Mesendoderm (in vitro differentiated cells): Measurements from ENCODE around the gene RNF213.

Source experiments
- DNase-seq: peaks from one replicate; pipeline ENCODE4 v3.0.0; 2013
- H2AK5ac ChIP-seq: 2 replicates; pipeline ENCODE4 v1.6.1; 2013; ENCODE audit warnings: low read length, inconsistent platforms
- H2BK120ac ChIP-seq: 2 replicates; pipeline ENCODE4 v1.6.1; 2013; ENCODE audit warnings: low read depth, mild to moderate bottlenecking, low read length, moderate library complexity, mixed read lengths
- H2BK15ac ChIP-seq: replicated peaks from 2 replicates; pipeline ENCODE4 v1.6.1; 2013; ENCODE audit warnings: low read depth, mild to moderate bottlenecking, moderate library complexity
- H2BK5ac ChIP-seq: 2 replicates; pipeline ENCODE4 v1.6.1; 2013; ENCODE audit warnings: low read length, inconsistent platforms
- H3K18ac ChIP-seq: 2 replicates; pipeline ENCODE4 v1.6.1; 2013; ENCODE audit warnings: mild to moderate bottlenecking, low read length, mixed read lengths
- H3K23ac ChIP-seq: one replicate; pipeline ENCODE4 v1.6.1; 2013; ENCODE audit warnings: low read length
- H3K27ac ChIP-seq: 2 replicates; pipeline ENCODE4 v1.5.1; 2013; ENCODE audit warnings: low read depth, mild to moderate bottlenecking, inconsistent platforms, low read length, moderate library complexity
- H3K27me3 ChIP-seq: 2 replicates; pipeline ENCODE4 v1.6.1; 2013; ENCODE audit warnings: low read length, control low read depth, mild to moderate bottlenecking, inconsistent platforms; ENCODE audit not compliant: insufficient read depth, poor library complexity
- H3K36me3 ChIP-seq: 2 replicates; pipeline ENCODE4 v1.6.1; 2013; ENCODE audit warnings: low read length, inconsistent platforms; ENCODE audit not compliant: control insufficient read depth, insufficient read depth
- H3K4ac ChIP-seq: one replicate; pipeline ENCODE4 v1.6.1; 2013; ENCODE audit warnings: low read depth, mild to moderate bottlenecking, low read length, moderate library complexity
- H3K4me1 ChIP-seq: 2 replicates; pipeline ENCODE4 v1.6.1; 2013; ENCODE audit warnings: low read depth, low read length, inconsistent platforms; ENCODE audit not compliant: control insufficient read depth
- H3K4me2 ChIP-seq: 2 replicates; pipeline ENCODE4 v1.6.1; 2013; ENCODE audit warnings: low read length
- H3K4me3 ChIP-seq: 2 replicates; pipeline ENCODE4 v1.5.1; 2013; ENCODE audit warnings: mild to moderate bottlenecking, low read length
- H3K56ac ChIP-seq: one replicate; pipeline ENCODE4 v1.6.1; 2013; ENCODE audit warnings: low read length
- H3K79me1 ChIP-seq: 2 replicates; pipeline ENCODE4 v1.6.1; 2013; ENCODE audit warnings: low read length, inconsistent platforms
- H3K79me2 ChIP-seq: 2 replicates; pipeline ENCODE4 v1.6.1; 2013; ENCODE audit warnings: mild to moderate bottlenecking, low read length; ENCODE audit not compliant: control insufficient read depth, insufficient read depth
- H3K9ac ChIP-seq: 2 replicates; pipeline ENCODE4 v1.6.1; 2013; ENCODE audit warnings: low read length, inconsistent platforms
- H4K5ac ChIP-seq: one replicate; pipeline ENCODE4 v1.6.1; 2013; ENCODE audit warnings: low read length
- H4K8ac ChIP-seq: one replicate; pipeline ENCODE4 v1.6.1; 2013; ENCODE audit warnings: low read depth, mild to moderate bottlenecking, control low read depth, low read length, moderate library complexity
- WGBS: extraction: QIAGEN DNeasy Blood & Tissue Kit; methylation state at CpG from one replicate; pipeline ENCODE4 v1.1.7; 2013; ENCODE audit warnings: low lambda C conversion rate, missing lambda C conversion rate; ENCODE audit not compliant: insufficient coverage; ENCODE audit errors: extremely low coverage; 5-methylcytosine and 5-hydroxymethylcytosine counted together

RNF213 gene

DNA sequence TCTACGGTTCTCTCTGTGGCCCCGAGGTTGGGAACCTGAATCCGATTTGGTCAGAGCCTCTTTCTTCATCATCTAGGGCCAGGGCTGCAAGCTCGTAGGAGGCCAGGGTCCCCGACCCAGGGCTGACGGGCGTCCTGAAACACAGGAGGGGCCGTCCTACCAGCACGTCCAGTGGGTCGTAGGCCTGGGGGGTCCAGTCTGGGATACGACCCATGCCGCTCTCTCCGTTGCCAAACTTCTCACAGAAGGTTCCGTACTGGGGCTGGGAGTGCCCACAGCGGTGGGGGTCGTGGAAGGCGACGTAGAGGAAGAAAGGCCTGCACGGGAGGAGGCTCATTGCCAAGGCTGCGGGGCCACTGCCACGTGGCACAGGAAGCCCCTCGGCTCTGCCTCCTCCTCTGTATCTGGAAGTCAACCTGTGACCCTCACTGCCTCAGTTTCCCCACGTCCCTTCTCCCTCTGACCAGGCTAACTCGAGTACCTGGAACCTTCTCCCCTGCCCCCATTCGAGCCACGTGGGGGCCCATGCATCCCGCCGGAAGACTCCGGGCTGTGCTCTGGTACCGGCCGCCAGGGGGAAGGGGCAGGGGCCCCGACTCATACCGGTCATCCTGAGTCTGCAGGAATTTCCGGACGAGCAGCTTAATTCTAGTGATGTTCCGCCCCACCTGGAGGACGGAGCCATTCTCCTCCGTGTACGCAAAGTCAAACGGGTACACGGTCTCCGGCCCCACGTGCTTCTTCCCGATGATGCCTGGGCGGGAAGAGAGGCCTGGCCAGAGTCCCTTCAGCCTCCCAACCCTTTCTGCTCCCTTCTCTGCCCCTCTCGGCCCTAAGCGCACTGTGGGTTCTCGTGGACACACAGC is 46.4 kb upstream of the RNF213 start:
- Histone ChIP-seq H3K9ac (no peak overlapping the region), H3K4me1 (no peaks in the 10 kb centered on the region), H3K23ac (no peak overlapping the region), H3K36me3 (no peaks in the 10 kb centered on the region), H2BK120ac (no peak overlapping the region), H2BK15ac (no peak overlapping the region), H3K4ac (no peak overlapping the region), H3K27me3 (no peaks in the 10 kb centered on the region), H4K5ac (no peak overlapping the region), H3K79me1 (peaks cover 3% of the 10 kb centered on the region), H3K4me2 (no peak overlapping the region), H4K8ac (no peak overlapping the region), H2BK5ac (no peak overlapping the region), H3K18ac (no peak overlapping the region), H3K56ac (no peak overlapping the region), H3K79me2 (no peaks in the 10 kb centered on the region), H3K27ac (no peak overlapping the region), H2AK5ac (no peak overlapping the region), H3K4me3 (no peak overlapping the region)
- no CpG with 5 or more reads among the region's 48 CpGs for WGBS
- DNase-seq = no peak

DNA sequence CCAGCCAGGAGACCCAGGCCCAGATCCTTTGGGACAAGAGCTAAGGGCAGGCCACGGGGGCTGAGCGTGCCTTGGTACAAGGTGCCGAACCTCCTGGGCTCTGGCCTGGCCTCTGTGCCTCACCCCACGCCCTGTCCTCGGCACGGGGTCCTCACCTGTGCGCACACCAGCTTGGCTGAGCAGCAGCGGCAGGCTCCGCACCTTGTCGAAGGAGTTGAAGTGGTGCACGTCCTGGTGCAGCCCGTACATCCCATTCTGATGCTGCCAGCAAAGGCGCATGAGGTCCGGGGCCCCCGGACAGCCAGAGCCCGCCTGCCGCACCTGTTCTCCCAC is 45.8 kb upstream of the RNF213 start:
- H2BK15ac ChIP-seq = no peak overlapping the region
- peaks cover 3% of the 10 kb centered on the region for H3K79me1 ChIP-seq
- H3K18ac ChIP-seq = no peak overlapping the region
- no peak overlapping the region for H3K9ac ChIP-seq
- no peaks in the 10 kb centered on the region for H3K27me3 ChIP-seq
- H4K5ac ChIP-seq = no peak overlapping the region
- H3K4me3 ChIP-seq = no peak overlapping the region
- no peak overlapping the region for H2AK5ac ChIP-seq
- H3K36me3 ChIP-seq = no peaks in the 10 kb centered on the region
- H3K23ac ChIP-seq = no peak overlapping the region
- WGBS = no CpG with 5 or more reads among the region's 17 CpGs
- DNase-seq = no peak
- H3K4me1 ChIP-seq = no peaks in the 10 kb centered on the region
- H3K4ac ChIP-seq = no peak overlapping the region
- H3K79me2 ChIP-seq = peaks cover 1% of the 10 kb centered on the region
- H2BK5ac ChIP-seq = no peak overlapping the region
- no peak overlapping the region for H4K8ac ChIP-seq
- H3K4me2 ChIP-seq = no peak overlapping the region
- H3K56ac ChIP-seq = no peak overlapping the region
- H3K27ac ChIP-seq = no peak overlapping the region
- no peak overlapping the region for H2BK120ac ChIP-seq

DNA sequence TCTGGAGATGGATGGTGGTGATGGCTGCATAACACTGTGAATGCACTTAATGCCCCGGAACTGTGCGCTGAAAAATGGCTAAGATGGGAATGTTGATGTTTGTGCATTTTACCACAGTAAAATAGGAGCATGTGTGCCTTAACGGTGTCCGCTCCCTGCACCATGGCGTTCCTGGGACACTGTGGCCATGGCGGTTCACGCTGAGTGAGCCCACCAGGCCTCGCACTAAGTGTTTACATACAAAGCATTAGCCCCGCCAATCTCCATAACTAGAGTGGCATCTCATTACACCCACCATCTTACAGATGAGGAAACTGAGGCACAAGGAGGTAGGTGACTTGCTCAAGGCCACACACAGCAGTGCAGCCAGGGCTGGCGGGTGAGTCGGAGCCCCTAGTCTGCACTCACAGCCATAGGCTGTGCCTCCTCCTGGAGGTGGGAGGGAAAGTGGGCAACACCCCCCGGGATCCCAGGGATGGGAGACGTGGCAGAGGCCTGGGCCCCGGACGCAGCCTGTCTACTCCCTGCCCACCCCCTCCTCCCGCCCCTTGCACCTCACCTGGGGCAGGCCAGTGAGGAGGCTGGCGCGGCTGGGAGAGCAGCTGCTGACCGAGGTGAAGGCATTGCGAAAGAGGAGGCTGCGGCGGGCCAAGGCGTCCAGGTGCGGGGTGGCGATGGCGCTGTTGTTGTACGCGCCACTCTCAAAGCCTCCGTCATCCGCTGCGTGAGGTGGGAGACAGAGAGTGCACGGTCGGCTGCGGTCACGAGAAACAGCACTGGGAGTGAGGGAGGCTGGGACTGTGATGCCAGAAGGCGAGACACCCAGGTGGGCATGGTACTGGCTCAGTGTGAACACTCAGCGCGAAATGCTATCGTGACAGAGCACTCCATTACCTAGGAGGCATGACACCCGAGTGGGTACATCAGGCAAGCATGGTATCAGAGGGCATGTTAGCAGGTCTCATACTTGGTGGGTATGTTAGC is 43.9 kb upstream of the RNF213 start:
- peaks cover 2% of the 10 kb centered on the region for H3K79me2 ChIP-seq
- no peaks in the 10 kb centered on the region for H3K4me1 ChIP-seq
- H3K18ac ChIP-seq = no peak overlapping the region
- H3K56ac ChIP-seq = no peak overlapping the region
- H3K4ac ChIP-seq = no peak overlapping the region
- H3K36me3 ChIP-seq = no peaks in the 10 kb centered on the region
- no peak overlapping the region for H4K8ac ChIP-seq
- no peak overlapping the region for H3K23ac ChIP-seq
- no peak overlapping the region for H4K5ac ChIP-seq
- no CpG with 5 or more reads among the region's 40 CpGs for WGBS
- H3K4me3 ChIP-seq = no peak overlapping the region
- DNase-seq = no peak
- H3K9ac ChIP-seq = no peak overlapping the region
- peaks cover 3% of the 10 kb centered on the region for H3K79me1 ChIP-seq
- H2BK15ac ChIP-seq = no peak overlapping the region
- H2BK5ac ChIP-seq = no peak overlapping the region
- no peak overlapping the region for H3K4me2 ChIP-seq
- no peak overlapping the region for H2BK120ac ChIP-seq
- H3K27me3 ChIP-seq = no peaks in the 10 kb centered on the region
- no peak overlapping the region for H2AK5ac ChIP-seq
- no peak overlapping the region for H3K27ac ChIP-seq

DNA sequence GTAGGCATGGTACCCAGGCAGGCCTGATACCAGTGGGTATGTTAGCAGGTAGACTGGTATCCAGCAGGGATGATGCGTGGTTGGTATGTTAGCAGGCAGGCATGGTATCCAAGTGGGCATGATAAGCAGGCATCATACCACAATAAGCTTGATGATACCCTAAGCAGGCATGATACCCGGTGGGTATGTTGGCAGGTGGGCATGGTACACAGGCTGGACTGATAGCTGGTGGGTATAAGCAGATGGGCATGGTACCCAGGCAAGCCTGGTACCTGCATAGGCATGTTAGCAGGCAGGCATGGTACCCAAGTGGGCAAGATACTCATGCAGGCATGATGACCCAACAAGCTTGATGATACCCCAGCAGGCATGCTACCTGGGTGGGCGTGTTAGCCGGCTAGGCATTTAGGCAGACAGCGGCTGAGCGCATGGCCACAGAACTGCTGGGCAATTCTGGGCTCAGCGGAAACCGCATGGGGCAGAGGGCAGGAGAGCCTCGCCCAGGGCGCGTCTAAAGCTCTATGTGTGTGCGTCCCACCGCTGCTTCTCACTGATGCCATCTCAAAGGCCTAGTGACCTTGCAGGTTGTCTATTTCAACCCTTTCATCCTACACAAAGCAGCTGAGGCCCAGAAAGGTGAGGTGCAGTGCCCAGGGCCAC is 42.8 kb upstream of the RNF213 start:
- no peak overlapping the region for H3K18ac ChIP-seq
- no peaks in the 10 kb centered on the region for H3K36me3 ChIP-seq
- H2BK5ac ChIP-seq = no peak overlapping the region
- H3K27me3 ChIP-seq = no peaks in the 10 kb centered on the region
- peak overlapping the region; percentile 66 for H3K23ac ChIP-seq
- H3K4me2 ChIP-seq = no peak overlapping the region
- H4K8ac ChIP-seq = no peak overlapping the region
- no peaks in the 10 kb centered on the region for H3K4me1 ChIP-seq
- DNase-seq = no peak
- H3K79me2 ChIP-seq = peaks cover 2% of the 10 kb centered on the region
- H2BK15ac ChIP-seq = no peak overlapping the region
- H3K79me1 ChIP-seq = peaks cover 3% of the 10 kb centered on the region
- H2BK120ac ChIP-seq = no peak overlapping the region
- WGBS = no CpG with 5 or more reads among the region's 13 CpGs
- no peak overlapping the region for H3K27ac ChIP-seq
- no peak overlapping the region for H3K4ac ChIP-seq
- no peak overlapping the region for H3K4me3 ChIP-seq
- no peak overlapping the region for H3K9ac ChIP-seq
- no peak overlapping the region for H3K56ac ChIP-seq
- H2AK5ac ChIP-seq = no peak overlapping the region
- no peak overlapping the region for H4K5ac ChIP-seq

DNA sequence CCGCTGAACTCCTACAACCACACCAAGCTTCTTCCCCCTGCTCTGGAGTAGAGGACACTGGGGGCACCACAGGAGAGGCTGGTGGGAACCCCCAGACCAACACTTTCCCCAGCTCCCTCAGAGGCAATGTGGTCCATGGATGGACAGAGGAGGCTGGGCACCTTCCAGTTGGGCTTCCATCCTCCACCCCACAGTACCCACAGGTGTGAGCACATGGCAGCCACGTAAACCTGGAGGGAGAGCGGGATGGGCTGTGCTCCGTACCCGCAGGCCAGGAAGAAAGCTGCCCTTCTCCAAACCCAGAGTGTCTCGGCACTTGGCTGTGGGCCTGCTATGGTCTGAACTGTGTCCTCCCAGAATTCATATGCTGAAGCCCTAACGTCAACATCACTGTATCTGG is 42.3 kb upstream of the RNF213 start:
- no peak overlapping the region for H2BK5ac ChIP-seq
- no peak overlapping the region for H3K4me2 ChIP-seq
- no peaks in the 10 kb centered on the region for H3K4me1 ChIP-seq
- H3K4me3 ChIP-seq = no peak overlapping the region
- no peaks in the 10 kb centered on the region for H3K36me3 ChIP-seq
- no CpG with 5 or more reads among the region's 7 CpGs for WGBS
- DNase-seq = no peak
- peaks cover 3% of the 10 kb centered on the region for H3K79me1 ChIP-seq
- H2BK15ac ChIP-seq = no peak overlapping the region
- no peak overlapping the region for H3K18ac ChIP-seq
- no peak overlapping the region for H2BK120ac ChIP-seq
- no peak overlapping the region for H4K5ac ChIP-seq
- no peak overlapping the region for H3K4ac ChIP-seq
- H3K23ac ChIP-seq = peak overlapping the region; percentile 66
- no peak overlapping the region for H3K9ac ChIP-seq
- H3K79me2 ChIP-seq = peaks cover 2% of the 10 kb centered on the region
- no peak overlapping the region for H3K27ac ChIP-seq
- H2AK5ac ChIP-seq = no peak overlapping the region
- H3K27me3 ChIP-seq = no peaks in the 10 kb centered on the region
- no peak overlapping the region for H4K8ac ChIP-seq
- peak overlapping the region; percentile 3 for H3K56ac ChIP-seq
